Neural progenitor cell (in vitro differentiated cells): Measurements from ENCODE around the gene RETN.

Experiments
- CTCF ChIP-seq: fragments of 200-600 bp; sonication (generic); IDR thresholded peaks from 2 replicates; pipeline ENCODE4 v1.5.1; 2017; ENCODE audit warnings: antibody characterized with exemption, mild to moderate bottlenecking
- EZH2 ChIP-seq: fragments of 200-600 bp; sonication (generic); IDR thresholded peaks from 2 replicates; pipeline ENCODE4 v1.6.1; 2017; ENCODE audit warnings: antibody characterized with exemption, mild to moderate bottlenecking, moderate library complexity

DNA sequence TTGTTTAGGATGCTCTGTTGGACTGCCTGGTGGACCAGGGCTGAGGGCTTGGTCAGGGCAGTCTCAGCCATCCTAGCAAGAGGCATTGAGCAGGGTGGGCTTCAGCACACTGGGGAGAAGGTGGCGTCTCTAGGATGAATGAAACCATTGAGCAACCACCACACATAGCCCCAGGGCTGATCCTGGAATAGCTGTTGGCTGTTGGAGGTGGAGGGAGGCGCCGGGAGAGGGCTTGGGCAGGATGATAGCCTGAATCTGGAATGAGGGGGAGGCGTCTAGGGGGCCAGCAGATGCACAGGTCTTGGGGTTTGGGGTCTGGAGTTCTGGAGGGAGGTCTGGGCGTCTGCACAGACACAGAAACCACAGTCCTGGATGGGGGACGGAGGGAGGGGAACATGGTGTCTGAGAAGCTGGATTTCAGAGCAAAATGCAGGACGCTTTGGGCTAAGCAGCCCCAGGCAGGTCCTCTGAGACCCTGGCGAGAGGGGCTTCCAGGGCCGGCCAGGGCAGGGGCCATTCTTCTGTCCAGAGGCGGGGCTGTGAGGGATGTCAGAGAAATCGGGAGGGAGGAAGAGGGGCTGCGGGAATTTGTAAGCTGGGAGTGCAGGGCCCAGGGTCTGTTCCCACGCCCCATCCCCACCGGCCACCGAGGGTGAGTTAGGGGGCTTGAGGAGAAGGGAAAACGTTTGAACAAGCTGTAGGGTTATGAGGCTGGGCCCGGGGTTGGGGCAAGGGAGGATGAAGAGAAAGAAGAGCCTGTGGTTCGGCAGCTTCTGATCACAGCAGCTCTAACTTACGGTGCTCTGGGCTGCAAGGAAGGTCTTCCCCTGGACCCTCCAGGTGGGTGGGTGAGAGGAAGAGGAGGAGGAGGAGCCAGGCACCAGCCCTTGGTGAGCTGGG lies 16.9 kb downstream of the RETN start:
- TF ChIP-seq CTCF (no peak), EZH2 (no peak)
